ENCODE results near the gene ZKSCAN5.
"Not testable (repeated sequence)": the region's sequence is repeated elsewhere in the genome, so short reads cannot be mapped to it uniquely, and the experiment has no call there.

ZKSCAN5 gene

GRCh38 chr7:99498546-99498944 is 5.9 kb upstream of the ZKSCAN5 start:
- no peak for DNase-seq

- DNase-seq: no peak
These were observed 5.1 kb upstream of the ZKSCAN5 start for GRCh38 chr7:99499371-99499720.

GRCh38 chr7:99499721-99500636 is 4.5 kb upstream of the ZKSCAN5 start, which contains the start of gene ZNF394:
TSS of gene ZNF394 (minus strand) at chr7:99500281. CDS start at chr7:99500093, 188 bp downstream.
- DNase-seq: peak; percentile 76 to 90

GRCh38 chr7:99500637-99501009 is 3.8 kb upstream of the ZKSCAN5 start:
- DNase-seq: no peak

GRCh38 chr7:99501236-99501635 is 3.2 kb upstream of the ZKSCAN5 start:
- DNase-seq: not testable (repeated sequence)

- DNase-seq: peak; percentile 94
These were observed 220 bp upstream of the ZKSCAN5 start for GRCh38 chr7:99504281-99504602.

- DNase-seq: no peak
These were observed 831 bp downstream of the ZKSCAN5 start for GRCh38 chr7:99505324-99505662.

GRCh38 chr7:99514050-99514449 is 9.6 kb downstream of the ZKSCAN5 start:
- DNase-seq: no peak

- no peak for DNase-seq
These were observed 16.9 kb downstream of the ZKSCAN5 start for GRCh38 chr7:99521399-99521798.

GRCh38 chr7:99525713-99526440 is 21.4 kb downstream of the ZKSCAN5 start:
- DNase-seq: peak; percentile 4 to 34

- no peak for DNase-seq
These were observed 26.9 kb downstream of the ZKSCAN5 start for GRCh38 chr7:99531354-99531765.

- DNase-seq: no peak
These were observed 31.2 kb downstream of the ZKSCAN5 start for GRCh38 chr7:99535667-99536066.

- no peak for DNase-seq
These were observed 34.9 kb downstream of the ZKSCAN5 start for GRCh38 chr7:99539213-99539811.

GRCh38 chr7:99540542-99540941 is 36.1 kb downstream of the ZKSCAN5 start:
- DNase-seq: no peak

GRCh38 chr7:99541212-99541611 is 36.8 kb downstream of the ZKSCAN5 start:
- no peak for DNase-seq

- no peak for DNase-seq
These were observed 38.7 kb downstream of the ZKSCAN5 start for GRCh38 chr7:99543081-99543671.

GRCh38 chr7:99543916-99544315 is 39.5 kb downstream of the ZKSCAN5 start:
- no peak for DNase-seq

GRCh38 chr7:99545308-99545707 is 40.8 kb downstream of the ZKSCAN5 start:
- not testable (repeated sequence) for DNase-seq

- not testable (repeated sequence) for DNase-seq
These were observed 45.1 kb downstream of the ZKSCAN5 start for GRCh38 chr7:99549545-99549944.

GRCh38 chr7:99551334-99551733 is 46.9 kb downstream of the ZKSCAN5 start:
- no peak for DNase-seq

- DNase-seq: peak; percentile 82 to 91
These were observed 47.5 kb downstream of the ZKSCAN5 start, which contains the start of gene FAM200A for GRCh38 chr7:99551767-99552463. TSS of gene FAM200A (minus strand) at chr7:99552114. CDS start at chr7:99548407, 3,707 bp downstream.

- no peak for DNase-seq
These were observed 48.6 kb downstream of the ZKSCAN5 start for GRCh38 chr7:99553039-99553438.

GRCh38 chr7:99554939-99555338 is 50.5 kb downstream of the ZKSCAN5 start:
- DNase-seq: no peak
